Kidney capillary endothelial cell (primary cell): ENCODE data around the gene AKIRIN2.
"Not testable (repeated sequence)": the region's sequence is repeated elsewhere in the genome, so short reads cannot be mapped to it uniquely, and the experiment has no call there.

Source experiments
- DNase-seq: peaks from one replicate; pipeline ENCODE4 v3.0.0-alpha.2; 2018; ENCODE audit warnings: low spot score

AKIRIN2 gene

GRCh38 chr6:87687296-87687695 is 14.7 kb downstream of the AKIRIN2 start:
- DNase-seq = no peak

GRCh38 chr6:87686636-87687205 is 15.3 kb downstream of the AKIRIN2 start:
- DNase-seq = not testable (repeated sequence)

- no peak for DNase-seq
Measured at GRCh38 chr6:87684895-87685654, 17.0 kb downstream of the AKIRIN2 start.

- no peak for DNase-seq
Measured at GRCh38 chr6:87683890-87684289, 18.1 kb downstream of the AKIRIN2 start.

GRCh38 chr6:87682310-87682709 is 19.7 kb downstream of the AKIRIN2 start:
- no peak for DNase-seq

- DNase-seq = no peak
Measured at GRCh38 chr6:87675004-87675681, 26.9 kb downstream of the AKIRIN2 start.

- DNase-seq = no peak
Measured at GRCh38 chr6:87674290-87674689, 27.7 kb downstream of the AKIRIN2 start.

GRCh38 chr6:87673237-87673636 is 28.8 kb downstream of the AKIRIN2 start:
- DNase-seq = no peak

GRCh38 chr6:87672641-87673040 is 29.4 kb downstream of the AKIRIN2 start:
- no peak for DNase-seq

- DNase-seq = no peak
Measured at GRCh38 chr6:87671555-87672029, 30.4 kb downstream of the AKIRIN2 start.

GRCh38 chr6:87670707-87671106 is 31.3 kb downstream of the AKIRIN2 start:
- DNase-seq = no peak

GRCh38 chr6:87669051-87669450 is 33.0 kb downstream of the AKIRIN2 start:
- DNase-seq = no peak

- no peak for DNase-seq
Measured at GRCh38 chr6:87668013-87668412, 34.0 kb downstream of the AKIRIN2 start.

GRCh38 chr6:87667032-87667431 is 35.0 kb downstream of the AKIRIN2 start:
- DNase-seq = no peak

- DNase-seq = no peak
Measured at GRCh38 chr6:87664921-87665485, 37.0 kb downstream of the AKIRIN2 start.

- no peak for DNase-seq
Measured at GRCh38 chr6:87663434-87663833, 38.6 kb downstream of the AKIRIN2 start.

- no peak for DNase-seq
Measured at GRCh38 chr6:87661503-87661902, 40.5 kb downstream of the AKIRIN2 start.

- DNase-seq = no peak
Measured at GRCh38 chr6:87661016-87661415, 41.0 kb downstream of the AKIRIN2 start.

GRCh38 chr6:87660226-87660911 is 41.7 kb downstream of the AKIRIN2 start:
- DNase-seq = peak; percentile 23

GRCh38 chr6:87658516-87658915 is 43.5 kb downstream of the AKIRIN2 start:
- no peak for DNase-seq

- no peak for DNase-seq
Measured at GRCh38 chr6:87656857-87657256, 45.2 kb downstream of the AKIRIN2 start.

GRCh38 chr6:87655824-87656223 is 46.2 kb downstream of the AKIRIN2 start:
- no peak for DNase-seq
